Activated CD4-positive, alpha-beta T cell treated with anti-CD3 and anti-CD28 coated beads, Interleukin-2, amount 50 U/mL, for 48 hours (primary cell): ENCODE measurements around the gene GULP1.
"Not testable (repeated sequence)": the region's sequence is repeated elsewhere in the genome, so short reads cannot be mapped to it uniquely, and the experiment has no call there.

Experiments used
- DNase-seq, 2 experiments: peaks; one replicate each; pipeline ENCODE4 v3.0.0-alpha.2; 2020

Gene GULP1

DNA sequence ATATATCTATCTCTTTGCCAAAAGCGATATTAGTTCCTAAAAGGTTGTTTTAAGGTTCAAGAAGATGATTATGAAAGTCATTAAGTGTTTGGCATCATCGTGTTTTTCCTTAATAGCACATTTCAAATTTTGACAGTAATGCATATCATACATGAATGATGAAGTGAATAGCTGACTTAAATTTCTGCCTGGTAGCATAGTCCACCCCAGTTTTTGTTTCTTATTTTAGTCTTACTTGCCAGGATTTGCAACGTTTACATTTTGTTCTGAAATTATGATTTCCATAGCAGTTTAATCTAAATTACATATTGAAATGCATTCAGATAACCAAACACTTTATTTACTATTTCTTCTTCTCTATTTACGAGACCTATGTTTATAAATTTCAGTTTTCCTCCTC lies 201.1 kb downstream of the GULP1 start:
- no peak for DNase-seq

- DNase-seq, result no peak
These were observed 203.2 kb downstream of the GULP1 start for GRCh38 chr2:188494906-188495305.

DNA sequence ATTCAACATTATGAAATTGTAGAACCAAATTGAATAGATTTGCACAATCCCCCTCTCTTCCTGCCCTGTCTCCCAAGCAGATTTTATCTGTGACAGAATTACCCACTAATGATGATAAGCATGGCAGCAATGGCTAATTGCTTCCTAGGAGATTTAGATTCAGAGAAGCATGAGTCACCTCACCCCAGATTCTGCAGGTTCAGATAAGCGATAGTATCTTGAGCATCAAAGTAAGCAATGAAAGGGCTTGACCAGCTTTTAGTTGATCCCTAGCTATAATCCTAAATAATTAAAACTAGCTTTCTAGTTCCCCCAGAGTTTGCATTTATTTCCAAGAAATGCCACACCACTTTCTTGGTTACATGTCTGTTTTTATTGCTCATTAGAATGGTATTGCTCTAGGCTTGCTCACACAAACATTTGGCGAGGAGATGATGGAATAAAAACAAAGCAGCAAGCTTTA lies 204.3 kb downstream of the GULP1 start:
- no peak for DNase-seq

GRCh38 chr2:188497726-188498125 lies 206.1 kb downstream of the GULP1 start:
- DNase-seq, result no peak

GRCh38 chr2:188503975-188504374 lies 212.3 kb downstream of the GULP1 start:
- no peak for DNase-seq

- DNase-seq, result no peak
These were observed 215.2 kb downstream of the GULP1 start for GRCh38 chr2:188506843-188507242.

GRCh38 chr2:188511346-188511745 lies 219.7 kb downstream of the GULP1 start:
- DNase-seq, result no peak

DNA sequence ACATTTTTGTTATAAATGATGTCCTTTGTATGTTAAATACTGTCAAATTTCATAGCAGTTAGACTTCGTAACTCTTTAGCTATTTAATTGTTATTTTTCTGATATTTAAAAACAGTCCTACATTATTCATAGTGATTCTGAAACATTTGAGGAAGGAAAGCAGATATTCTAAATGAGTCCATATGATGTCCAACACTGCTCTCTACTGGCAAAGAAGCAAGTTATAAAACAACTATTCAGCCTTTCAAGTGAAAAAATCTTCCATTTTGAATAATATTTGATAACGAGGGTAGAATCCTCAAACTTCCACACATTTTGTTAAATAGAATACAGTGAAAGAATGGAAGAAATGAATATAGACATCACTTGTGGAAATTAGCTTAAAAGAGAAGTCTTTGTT lies 220.8 kb downstream of the GULP1 start:
- DNase-seq, result no peak

DNA sequence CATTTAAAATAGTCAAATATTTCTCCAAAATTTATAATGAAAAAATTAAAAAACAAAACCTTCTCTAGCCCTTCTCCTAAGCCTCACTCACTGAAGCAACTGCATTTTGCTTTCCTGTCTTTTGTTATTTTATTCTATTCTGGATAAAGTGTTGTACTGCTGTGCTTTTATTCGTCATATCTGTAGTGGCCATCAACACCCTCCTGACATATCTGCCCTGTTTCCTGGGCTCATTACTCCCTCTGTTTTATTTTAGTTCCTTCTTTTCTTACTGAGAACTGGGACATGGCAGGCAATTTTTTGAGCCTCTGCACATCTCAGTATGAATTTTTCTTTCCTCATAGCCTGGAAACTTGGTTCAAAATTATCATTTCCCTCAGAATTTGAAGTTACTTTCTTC lies 224.2 kb downstream of the GULP1 start:
- no peak for DNase-seq

- DNase-seq, result no peak
These were observed 226.0 kb downstream of the GULP1 start for GRCh38 chr2:188517549-188518215.

DNA sequence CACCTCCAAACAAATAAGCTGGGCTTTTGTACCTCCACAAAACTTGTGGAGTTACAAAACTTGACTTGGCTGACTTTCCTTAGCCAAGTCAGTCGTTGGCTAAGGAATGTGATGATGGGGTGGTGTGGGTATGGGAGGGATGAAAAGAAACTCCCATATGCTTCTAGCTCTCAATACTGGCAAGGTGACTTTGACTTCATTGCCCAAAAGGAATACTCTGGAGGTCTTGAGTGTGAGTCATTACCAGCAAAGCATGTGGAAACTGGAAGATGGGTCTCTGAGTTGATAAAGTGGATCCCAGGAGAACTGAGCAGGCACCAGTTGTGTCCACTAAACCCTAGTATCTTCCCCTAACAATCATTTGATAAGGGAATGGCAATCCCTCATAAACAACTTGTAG lies 226.7 kb downstream of the GULP1 start:
- no peak for DNase-seq

GRCh38 chr2:188519136-188519535 lies 227.5 kb downstream of the GULP1 start:
- DNase-seq, result no peak

DNA sequence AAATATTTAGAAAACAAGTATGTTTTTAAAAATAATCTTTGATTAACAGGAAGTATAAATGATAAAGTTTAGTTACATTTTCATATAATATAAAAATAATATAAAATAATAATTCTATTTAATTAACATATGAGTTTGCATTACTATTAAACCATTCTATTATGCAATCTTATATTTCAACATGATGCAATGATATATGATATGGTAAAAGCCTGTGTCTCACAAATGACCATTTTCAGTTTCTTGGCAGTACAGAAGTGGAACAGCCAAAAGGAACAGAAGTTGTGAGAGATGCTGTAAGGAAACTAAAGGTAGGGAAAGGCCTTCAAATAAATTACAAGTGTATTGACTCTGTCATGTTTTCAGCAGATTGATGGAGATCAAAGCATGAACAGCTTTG lies 230.8 kb downstream of the GULP1 start:
- DNase-seq, result no peak

GRCh38 chr2:188523919-188524318 lies 232.2 kb downstream of the GULP1 start:
- DNase-seq, result no peak

DNA sequence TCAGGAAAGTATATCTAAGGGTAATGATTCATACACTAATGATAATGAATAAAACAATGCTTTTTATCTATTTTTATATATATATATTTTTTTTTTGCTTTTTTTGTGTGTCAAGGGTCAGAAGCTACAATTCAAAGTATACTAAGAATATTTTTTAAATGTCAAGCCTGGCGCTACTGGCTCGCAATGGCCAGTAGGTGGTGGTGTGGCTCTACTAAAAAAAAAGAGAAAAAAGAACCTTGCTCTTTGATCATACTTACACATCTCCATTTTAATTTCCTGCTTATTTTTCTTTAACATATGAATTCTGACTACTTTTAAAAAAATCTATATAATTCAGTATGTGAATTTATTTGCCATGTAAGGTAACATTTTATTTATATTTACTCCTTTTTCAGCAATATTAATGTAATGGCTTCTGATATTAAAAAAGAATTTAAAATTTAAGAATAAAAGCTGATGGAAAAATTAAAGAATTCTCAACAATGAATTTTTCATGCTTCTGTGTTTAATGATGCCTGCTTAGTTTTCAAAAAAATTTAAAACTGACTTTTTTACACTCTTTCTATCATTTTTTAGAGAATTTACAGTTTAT lies 232.9 kb downstream of the GULP1 start:
- peak in 1 of 2 experiments; percentile 8 for DNase-seq

GRCh38 chr2:188526701-188527100 lies 235.0 kb downstream of the GULP1 start:
- no peak for DNase-seq

DNA sequence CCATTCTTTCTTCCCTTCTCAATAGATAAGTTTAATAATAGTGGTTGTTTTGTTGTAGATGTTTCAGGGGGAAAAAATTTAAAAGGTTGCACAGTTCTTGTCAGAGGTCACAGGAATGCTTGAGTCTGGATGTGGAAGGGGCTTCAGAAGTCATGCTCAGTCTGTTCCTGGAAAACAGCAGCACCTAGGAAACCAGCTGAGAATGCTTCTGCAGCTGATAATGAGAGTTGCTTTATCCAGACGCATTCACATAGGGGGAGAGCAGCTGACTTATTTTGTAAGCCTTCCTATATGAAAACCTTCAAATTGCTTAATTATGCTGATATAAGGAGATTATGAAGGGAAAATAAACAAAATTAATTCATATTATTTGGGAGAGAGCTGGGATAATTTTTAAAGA lies 235.5 kb downstream of the GULP1 start:
- no peak for DNase-seq

- no peak for DNase-seq
These were observed 235.9 kb downstream of the GULP1 start for GRCh38 chr2:188527581-188527993.

DNA sequence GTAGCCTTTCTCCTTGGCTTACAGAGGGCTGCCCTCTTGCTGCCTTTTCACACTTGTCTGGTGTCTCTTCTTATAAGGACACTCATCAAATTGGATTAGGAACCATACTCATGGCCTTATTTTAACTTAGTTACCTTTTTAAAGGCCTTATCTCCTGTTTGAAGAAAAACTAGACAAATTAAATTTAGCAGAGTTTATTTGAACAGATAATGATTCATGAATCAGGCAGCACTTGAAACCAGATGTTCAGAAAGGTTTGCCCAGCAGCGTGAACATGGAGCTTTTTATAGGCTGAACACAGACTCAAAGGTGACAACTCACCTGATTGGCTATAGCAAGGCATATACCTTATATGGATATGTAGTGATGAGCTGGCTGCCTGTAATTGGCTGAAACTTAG lies 238.0 kb downstream of the GULP1 start:
- DNase-seq, result no peak

DNA sequence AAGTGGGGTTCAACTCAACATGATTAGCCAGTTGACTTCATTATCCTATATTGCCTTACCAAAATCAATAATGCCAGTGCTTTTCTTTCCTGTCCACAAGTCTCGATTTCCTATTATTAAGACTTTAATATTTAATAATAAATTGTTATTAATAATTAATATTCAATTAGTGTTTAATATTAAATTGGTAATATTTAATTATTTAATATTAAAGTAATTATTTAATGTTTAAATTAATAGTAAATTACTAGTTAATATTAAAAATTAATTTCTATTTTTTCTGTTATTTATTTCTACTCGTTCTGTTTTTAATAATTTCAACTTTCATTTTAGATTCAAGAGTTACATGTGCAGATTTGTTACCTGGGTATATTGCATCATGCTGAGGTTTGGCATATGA lies 243.2 kb downstream of the GULP1 start:
- no peak for DNase-seq

GRCh38 chr2:188551671-188552070 lies 260.0 kb downstream of the GULP1 start:
- no peak for DNase-seq

GRCh38 chr2:188557081-188557480 lies 265.4 kb downstream of the GULP1 start:
- no peak for DNase-seq

GRCh38 chr2:188559455-188559854 lies 267.8 kb downstream of the GULP1 start:
- DNase-seq, result not testable (repeated sequence)

DNA sequence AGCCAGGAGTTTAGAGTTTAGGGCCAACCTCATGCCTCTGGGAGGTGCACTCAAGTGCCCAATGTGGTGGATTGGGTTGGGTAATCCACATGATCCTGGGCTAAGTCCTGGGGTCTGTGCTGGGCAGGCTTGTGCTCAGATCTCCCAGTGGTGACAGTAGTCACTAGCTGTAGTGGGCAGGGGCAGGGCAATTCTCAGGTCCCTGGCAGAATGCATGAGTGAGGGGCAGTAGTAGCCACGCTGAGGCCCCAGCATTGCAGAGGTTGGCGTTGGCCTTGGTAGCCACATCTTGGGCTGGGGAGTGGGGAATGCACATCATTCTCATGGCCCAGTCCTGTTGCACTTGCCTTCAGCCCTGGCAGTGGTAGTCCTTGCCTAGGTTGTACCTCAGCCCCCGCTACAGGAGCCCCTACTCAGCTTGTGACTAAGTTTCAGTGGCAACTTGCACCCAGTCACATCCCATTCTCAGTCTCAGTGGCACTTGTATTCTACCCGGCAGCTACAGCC lies 269.9 kb downstream of the GULP1 start:
- DNase-seq, result no peak
